Fibroblast of skin of abdomen (primary cell): ENCODE measurements around the gene ZP3.
"Not testable (repeated sequence)": the region's sequence is repeated elsewhere in the genome, so short reads cannot be mapped to it uniquely, and the experiment has no call there.

Experiments
- DNase-seq: peaks from one replicate; pipeline ENCODE4 v3.0.0-alpha.2; 2013

ZP3 gene

DNA sequence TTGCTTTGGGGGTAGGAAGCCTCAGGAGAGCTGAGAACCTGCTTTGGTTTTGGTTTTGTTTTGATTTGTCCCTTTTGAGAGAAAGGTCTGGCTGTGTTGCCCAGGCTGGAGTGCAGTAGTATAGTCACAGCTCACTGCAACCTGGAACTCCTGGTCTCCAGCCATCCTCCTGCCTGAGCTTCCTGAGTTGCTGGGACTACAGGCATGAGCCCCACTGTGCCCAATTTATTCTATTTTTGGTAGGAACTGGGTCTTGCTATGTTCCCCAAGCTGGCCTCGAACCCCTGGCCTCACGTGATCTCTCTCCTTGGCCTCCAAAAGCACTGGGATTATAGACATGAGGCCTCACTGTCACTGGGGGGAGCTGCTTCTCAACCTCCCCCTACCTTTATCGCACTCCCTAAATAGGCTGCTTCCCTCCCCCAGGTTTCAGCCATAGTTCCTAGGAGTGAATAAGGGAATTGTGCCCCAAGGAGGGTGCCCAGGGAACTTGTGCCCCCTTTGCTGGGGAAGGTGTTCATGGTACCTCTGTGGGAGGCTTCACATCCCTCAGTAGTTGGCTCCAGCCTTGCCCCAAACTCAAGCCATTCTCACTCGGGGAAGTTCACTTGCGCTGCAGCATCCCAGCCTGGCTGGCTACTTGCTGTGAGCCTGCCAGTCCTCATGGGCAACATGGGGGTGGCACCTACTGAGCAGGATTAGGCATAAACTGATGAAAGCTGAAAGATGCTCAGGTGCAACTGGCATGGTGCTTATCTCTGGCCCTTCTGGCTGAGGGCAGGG, 18.1 kb downstream of the ZP3 start:
- DNase-seq: not testable (repeated sequence)

DNA sequence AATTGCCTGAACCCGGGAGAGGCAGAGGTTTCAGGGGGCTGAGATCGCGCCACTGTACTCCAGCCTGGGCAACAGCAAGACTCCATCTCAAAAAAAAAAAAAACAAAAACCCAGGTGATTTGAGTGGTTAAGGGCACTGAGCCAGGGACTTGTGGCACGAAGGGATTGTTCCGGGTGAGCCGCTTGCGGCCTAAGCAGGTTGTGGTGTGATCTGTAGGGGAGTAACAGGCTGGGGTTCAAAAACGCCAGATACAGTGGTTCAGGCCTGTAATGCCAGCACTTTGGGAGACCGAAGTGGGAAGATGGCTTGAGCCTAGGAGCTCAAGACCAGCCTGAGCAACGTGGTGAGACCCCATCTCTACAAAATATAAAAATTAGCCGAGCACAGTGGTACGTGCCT, 19.1 kb downstream of the ZP3 start:
- not testable (repeated sequence) for DNase-seq

DNA sequence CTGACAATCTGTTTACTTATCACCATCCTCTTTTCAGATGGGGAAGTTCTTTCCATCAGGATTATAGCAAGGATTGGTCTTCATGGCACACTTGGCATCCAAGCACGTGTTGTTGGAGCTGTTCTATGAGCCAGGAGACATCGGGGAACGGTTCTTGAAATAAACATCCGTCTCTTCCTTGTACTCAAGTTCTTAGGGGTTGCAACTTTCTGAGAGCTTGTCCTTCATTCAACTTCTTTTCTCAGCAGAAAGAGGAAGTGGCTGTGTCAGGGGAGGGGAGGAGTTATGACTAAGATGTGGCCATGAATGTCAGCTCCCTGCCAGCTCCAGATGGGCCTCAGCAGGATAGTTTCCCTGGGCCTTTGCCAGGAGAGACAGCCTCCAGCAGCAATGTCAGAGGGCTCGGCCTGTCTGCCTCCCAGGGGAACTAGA, 20.8 kb downstream of the ZP3 start:
- peak; percentile 83 for DNase-seq

DNA sequence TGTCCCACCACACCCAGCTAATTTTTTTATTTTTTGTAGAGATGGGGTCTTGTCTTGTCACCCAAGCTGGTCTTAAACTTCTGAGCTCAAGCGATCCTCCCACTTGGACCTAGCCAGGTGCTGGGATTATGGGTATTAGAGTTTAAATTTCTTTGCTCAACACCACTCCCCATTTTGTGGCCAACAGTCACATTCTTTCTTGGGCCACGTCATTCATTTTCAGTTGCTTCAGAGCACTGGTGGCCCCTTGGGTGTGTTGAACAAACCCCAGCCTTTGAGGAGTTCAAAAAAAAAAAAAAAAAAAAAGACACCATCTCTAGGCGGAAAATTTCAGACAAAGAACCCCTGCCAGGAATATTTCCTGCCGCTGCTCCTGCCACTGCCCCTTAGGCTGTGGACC, 32.3 kb downstream of the ZP3 start:
- DNase-seq: not testable (repeated sequence)

DNA sequence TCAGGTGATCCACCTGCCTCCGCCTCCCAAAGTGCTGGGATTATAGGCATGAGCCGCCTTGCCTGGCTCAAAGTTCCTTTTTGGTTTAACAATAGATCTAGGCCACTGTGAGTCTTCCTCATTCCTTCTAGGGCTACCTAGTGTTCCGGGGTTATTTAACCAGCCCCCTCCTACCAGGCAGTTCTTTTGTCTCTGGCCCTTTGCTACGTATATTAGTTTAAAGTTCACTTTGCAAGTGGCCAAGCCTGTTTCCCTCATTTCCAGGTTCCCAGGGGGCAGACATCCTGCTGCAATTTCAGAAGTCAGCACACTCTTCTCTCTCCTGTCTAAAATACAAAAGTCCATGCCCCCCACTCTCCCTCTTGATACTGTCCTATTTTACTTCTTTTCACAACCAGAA, 33.8 kb downstream of the ZP3 start:
- not testable (repeated sequence) for DNase-seq

DNA sequence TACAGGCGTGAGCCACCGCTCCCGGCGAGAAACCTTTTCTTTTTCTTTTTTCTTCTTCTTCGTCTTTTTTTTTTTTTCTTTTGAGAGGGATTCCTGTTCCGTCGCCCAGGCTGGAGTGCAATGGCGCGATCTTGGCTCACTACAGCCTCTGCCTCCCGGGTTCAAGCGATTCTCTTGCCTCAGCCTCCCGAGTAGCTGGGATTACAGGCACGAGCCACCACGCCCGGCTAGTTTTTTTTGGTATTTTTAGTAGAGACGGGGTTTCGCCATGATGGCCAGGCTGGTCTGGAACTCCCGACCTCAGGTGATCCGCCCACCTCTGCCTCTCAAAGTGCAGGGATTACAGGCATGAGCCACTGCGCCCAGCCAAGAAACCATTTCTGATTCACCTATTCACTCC, 36.0 kb downstream of the ZP3 start:
- not testable (repeated sequence) for DNase-seq

DNA sequence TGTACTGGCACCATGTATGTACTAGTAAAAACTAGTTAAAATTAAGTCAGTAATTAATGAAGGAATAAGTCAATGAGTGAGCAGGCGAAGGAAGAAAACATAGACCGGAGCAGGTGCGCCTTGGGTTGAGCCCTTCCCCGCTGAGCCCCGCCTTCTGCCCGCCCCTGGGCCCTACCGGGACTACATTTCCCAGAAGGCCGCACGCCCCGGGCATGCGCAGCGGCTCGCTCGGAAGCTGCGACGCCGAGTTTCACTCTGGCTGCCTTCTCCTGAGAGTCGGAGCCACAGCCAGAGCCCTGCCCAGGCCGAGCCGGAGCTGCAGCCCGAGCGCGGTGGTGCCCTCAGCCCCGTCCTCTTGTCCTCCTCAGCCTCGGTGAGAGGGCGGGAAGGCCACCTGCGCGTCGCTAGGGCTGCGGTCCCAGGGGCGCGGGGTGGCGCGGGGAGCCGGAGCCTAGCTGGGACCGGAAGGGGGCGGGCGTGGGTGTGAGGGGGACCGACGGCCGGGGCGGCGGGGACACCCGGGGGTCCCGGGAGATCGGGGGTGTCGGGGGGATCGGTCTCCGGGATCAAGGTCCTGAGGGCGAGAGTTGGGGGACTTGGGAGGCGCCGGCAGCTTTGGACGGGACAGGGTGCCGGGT, 36.8 kb downstream of the ZP3 start, which contains the start of gene DTX2:
DTX2 (plus strand) TSS at position 246 of the 638 bp plus-strand sequence. CDS start 18,801 bp downstream, outside the sequence.
- not testable (repeated sequence) for DNase-seq

DNA sequence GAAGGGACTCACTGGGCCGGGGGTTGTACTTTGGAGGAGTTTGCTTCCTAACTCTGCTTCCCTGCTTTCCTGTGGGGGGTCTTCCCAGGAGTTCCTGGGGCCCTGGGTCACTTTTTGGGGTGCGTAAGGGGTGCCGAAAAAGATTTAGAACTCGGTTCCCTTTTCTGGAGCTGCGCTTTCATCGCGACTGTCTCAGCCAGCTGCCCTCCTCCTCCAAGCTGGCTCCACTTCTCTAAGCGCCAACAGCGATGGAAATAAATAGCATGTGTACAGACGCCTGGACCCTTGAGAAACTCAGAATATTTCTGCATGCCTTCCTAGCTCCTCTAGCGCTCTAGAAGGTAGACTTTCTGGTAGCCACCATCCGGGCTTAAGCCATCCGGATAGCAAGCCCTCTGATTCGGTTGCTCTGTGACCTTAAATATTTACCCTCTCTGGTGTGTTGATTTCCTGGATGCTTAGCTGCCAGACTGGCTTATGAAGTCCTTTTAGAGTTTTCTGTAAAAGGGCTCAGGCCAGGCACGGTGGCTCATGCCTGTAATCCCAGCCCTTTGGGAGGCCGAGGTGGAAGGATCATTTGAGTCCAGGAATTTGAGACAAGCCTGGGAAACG, 37.6 kb downstream of the ZP3 start:
- DNase-seq: not testable (repeated sequence)

DNA sequence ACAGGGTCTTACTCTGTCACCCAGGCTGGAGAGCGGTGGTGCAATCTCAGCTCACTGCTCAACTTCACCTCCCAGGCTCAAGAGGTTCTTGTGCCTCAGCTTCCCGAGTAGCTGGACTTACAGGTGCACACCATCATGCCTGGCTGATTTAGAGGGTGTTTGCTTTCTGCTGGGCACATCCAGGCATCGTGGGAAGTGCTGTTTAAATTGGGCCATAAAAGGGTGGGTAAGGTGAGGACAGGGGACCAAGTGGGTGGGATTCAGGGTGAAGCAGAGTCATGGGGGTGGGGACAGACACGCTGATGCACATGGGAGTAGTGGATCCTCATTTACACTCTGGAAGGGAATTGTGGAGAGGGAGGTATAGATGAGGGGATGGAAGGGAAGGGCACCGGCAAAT, 40.2 kb downstream of the ZP3 start:
- DNase-seq: not testable (repeated sequence)

DNA sequence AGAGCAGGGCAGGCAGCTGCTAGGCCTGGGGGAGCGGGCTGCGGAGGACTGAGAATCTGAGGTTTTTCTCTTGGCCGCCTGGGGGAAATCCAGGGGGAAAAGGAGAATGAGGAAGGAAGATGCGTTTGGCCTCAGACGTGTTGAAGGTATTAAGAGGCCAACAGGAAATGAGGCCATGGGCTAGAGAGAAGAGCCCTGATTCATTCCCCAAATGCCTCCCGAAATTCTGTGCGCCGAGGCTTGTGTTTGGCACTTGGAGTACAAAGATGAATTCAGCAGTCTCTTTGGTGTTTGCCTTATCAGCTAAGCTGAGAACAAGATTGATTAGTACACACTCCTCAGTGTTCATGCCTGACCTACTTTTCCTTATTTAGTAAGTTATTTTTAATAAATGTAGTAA, 41.2 kb downstream of the ZP3 start:
- not testable (repeated sequence) for DNase-seq

DNA sequence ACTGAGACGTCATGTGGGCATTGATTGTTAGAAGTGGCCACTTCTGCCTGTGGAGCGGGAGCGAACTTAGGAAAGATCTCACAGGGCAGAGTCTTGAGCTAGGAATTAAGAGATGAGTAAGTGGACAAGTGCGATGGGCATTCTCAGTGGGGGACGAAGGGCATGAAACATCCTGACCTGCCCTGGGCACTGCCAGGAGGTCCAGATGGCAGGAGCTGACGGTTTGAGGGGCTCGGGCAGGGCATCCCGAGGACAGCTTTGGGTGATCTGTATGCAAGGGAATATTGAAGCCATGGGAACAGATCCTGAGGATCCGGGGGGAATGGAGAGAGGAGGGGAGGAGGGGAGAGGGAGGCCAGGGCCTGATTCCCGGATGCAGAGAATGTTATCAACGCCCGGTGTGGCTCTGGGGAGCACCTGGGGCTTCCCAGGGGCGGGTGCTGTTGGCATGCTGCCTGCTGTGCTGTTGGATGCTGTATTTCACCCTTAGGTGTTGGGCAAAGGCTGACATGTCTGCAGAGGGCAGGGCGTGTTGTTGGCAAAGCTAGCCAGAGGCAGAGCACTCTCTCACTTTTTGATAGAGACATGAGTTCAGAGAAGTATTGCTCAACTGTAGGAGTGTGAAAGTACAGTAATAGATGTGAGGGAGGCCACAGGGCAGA, 43.1 kb downstream of the ZP3 start:
- DNase-seq: not testable (repeated sequence)

DNA sequence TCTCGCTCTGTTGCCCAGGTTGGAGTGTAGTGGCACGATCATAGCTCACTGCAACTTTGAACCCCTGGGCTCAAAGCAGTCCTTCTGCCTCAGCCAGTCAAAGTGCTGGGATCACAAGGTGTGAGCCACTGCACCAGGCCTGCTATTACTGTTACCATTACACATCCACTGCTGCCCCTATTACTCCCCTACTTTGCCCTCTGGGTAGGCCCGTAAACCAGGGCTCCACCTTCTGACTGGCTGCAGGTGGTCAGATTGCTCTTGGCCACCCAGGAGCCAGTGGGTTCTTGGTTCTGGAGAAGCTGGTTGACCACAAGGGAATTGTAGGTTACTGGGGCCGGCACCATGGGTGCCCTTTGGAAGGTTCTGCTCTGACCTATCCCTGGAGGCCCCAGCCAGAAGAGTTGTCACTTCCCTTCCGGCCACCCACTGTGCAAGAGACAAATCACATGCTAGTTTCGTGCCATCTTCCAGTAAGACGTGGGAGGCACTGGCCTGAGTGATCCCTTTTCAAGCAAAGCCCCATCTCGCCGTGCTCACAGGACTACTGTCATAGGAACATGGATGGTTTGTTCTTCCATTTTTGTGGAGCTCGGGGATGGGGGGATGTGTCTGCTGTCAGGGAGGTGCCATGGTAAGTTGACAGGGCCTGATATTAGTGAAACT, 46.9 kb downstream of the ZP3 start:
- not testable (repeated sequence) for DNase-seq

DNA sequence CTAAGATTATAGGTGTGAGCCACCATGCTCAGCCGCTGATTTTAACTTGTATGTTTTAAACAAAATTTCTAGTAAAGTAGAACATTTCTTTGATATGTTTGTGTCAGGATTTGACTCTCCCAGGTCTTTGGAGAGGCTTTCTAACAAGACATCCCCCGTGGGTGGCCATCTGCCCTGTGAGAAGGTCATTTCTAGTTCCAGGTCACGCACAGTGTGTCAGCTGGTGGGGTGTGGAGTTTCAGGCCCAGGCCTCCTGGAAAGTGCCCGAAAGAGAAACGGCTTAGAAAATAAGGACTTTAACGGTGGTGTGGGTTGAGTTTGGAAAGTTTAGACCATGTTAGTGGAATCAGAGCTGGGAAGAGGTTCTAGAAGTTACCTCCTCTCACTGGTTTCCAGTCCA, 48.3 kb downstream of the ZP3 start:
- DNase-seq: not testable (repeated sequence)

DNA sequence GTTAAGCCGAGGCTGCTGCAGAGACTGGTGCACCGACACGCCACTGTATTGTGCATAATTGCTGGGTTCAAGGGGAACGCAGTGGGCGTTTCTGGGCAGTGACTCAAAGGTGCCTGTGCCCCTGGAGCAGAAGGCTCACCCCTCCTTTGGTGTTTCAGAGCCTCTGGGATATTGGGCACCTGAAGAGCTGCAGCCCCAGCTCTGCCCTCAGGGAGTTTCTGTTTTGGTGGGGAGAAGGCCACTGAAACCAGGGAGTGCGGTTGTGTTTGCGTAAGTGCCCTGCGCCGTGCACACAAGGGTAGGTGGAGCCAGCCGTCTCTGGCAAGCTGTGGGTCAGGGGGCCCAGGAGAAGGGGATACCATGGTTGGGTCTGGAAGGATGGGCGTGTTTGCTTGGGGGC, 51.5 kb downstream of the ZP3 start:
- not testable (repeated sequence) for DNase-seq

DNA sequence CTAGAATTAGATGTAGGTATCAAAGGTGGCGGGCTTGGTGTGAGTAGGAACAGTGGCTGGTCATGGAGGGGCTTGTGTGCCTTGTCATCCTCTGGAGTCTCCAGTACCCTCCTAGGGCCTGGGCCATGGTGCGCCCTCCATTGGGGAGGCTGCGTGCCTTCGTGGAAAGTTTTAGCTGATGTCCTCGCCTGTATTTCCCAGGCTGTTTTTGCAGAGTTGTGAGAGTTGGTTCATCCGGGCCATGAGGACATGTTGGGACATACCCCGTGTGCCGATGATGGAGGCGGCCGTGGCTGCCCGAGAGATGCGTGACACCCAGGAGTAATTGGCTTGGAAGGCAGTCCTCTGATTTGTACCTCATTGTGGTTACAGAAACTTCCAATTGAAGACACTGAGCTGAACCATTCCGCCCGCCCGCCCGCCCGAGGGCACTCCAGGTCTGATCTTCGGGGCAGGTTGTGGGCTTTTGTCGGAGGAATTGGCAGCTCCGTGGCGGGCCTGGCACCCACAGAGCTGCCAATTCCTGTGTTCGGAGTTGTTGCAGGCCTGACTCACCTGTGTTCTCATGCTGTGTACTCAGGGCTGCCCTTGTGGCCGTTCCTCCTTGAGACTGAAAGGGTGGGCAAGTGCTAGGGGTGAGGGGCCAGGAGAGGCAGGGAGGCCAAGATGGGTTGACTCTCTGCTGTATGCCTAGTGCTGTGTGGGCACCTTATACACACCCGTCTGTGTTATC, 52.2 kb downstream of the ZP3 start:
- not testable (repeated sequence) for DNase-seq

DNA sequence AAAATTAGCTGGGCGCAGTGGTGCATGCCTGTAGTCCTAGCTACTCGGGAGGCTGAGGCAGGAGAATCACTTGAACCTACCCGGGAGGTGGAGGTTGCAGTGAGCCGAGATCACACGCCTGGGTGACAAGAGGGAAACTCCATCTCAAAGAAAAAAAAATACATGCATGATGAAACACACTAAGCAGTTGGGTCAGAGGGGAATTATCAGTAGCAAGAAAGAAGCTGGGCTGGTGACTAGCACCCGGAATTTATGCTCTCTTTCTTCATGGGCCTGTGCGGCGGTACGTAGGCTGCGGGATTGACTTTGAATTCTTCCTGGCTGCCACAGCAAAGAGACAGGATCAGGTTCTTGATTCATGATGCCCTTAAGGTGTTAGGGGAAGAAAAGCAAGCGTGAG, 54.9 kb downstream of the ZP3 start:
- DNase-seq: not testable (repeated sequence)

DNA sequence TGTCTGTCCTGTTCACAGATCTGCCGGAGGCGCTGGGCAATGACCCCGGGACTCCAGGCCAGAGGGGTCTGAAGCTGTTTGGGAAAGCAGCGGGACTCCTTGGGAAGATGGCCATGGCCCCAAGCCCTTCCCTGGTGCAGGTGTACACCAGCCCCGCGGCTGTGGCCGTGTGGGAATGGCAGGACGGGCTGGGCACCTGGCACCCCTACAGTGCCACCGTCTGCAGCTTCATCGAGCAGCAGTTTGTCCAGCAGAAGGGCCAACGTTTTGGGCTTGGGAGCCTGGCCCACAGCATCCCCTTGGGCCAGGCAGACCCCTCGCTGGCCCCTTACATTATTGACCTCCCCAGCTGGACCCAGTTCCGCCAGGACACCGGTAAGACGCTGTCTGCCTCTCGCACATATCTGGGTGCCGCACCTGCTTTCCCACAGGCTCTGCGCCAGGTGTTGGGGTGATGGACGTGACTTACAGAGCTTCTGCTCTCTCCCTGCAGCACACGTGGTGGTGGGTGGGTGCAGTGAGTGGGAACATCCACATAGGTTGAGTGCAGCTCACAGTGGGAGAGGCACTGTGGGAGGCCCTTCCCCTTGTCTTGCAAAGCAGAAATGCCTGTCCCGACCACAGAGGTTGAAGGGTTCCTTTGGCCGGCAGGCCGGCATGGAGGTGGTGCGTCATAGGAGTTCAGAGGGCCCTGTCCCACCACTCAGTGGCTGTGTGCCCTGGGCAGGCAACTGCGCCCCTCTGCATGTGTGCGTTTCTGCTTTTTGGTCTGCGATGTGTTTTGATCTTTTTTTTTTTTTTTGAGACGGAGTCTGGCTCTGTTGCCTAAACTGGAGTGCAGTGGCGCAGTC, 55.9 kb downstream of the ZP3 start:
- not testable (repeated sequence) for DNase-seq

DNA sequence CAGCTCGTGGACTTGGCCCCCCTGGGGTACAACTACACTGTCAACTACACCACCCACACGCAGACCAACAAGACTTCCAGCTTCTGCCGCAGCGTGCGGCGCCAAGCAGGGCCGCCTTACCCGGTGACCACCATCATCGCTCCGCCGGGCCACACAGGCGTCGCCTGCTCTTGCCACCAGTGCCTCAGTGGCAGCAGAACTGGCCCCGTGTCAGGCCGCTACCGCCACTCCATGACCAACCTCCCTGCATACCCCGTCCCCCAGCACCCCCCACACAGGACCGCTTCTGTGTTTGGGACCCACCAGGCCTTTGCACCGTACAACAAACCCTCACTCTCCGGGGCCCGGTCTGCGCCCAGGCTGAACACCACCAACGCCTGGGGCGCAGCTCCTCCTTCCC, 57.9 kb downstream of the ZP3 start:
- not testable (repeated sequence) for DNase-seq

DNA sequence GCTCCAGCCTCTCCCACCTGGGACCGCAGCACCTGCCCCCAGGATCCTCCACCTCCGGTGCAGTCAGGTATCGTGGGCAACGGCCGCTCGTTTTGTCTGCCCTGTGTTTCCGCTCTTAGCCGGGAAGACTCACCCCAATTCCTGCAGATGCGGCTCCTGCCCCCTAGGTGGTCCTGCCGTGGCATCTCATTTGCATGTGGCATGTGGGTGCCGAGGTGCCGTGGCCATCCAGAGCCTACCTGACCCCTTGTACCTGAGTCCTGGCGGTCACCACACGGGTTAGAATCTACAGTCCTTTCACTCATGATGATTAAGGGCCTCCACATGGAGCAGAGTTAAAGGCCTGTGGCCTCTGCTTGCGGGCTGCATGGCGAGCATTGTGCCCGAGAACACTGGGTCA, 58.3 kb downstream of the ZP3 start:
- not testable (repeated sequence) for DNase-seq

DNA sequence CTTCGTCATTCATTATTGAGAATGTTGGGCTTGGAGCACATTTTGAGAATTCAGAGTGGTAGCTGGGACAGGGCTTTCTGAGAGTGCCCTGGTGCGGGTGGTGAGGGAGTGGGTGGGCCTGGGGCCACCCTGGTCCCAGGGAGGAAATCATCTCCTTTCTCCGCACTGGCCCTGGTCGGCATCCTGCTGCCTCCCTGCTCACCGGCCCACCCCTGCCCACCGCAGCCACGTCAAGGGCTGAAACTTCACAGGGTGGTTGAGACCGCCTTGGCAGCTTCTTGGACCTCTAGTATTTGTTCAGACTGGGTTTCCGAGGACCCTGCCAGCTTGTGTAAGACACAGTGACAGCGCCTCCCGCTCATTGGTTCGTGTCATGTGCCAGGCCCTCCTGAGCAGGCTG, 59.7 kb downstream of the ZP3 start:
- not testable (repeated sequence) for DNase-seq
